Natural killer cell treated with Interleukin-12 subunit alpha and Interleukin-12 subunit beta and Interleukin-15 and Interleukin-18, amount 100 ng/mL, for 72 hours (primary cell): ENCODE measurements around the gene CSMD2. TPM values are rescaled to one million over a fixed set of nuclear protein-coding genes. Genes with fewer than 3 reads are reported as not detected.

ENCODE experiments used
- ATAC-seq, 2 donors: fragments of 150-1000 bp; cut with Tn5 transposase in 1 of 2; sonication (Bioruptor Pico), chemical (Tn5 transposase) in 1 of 2; 2 replicates each; pipeline ENCODE4 v1.10.0; 2021
- DNase-seq: peaks from one replicate; pipeline ENCODE4 v3.0.0; 2022; ENCODE audit warnings: low spot score
- H3K27ac Mint-ChIP-seq, 2 donors: 1 replicate in 1 of 2; 2 replicates in 1 of 2; pipeline ENCODE4 v1.8.0; 2022; ENCODE audit warnings: mixed read lengths in 2 of 2, mild to moderate bottlenecking in 1 of 2, moderate library complexity in 1 of 2
- H3K27me3 Mint-ChIP-seq, 2 donors: 1 replicate in 1 of 2; 2 replicates in 1 of 2; pipeline ENCODE4 v1.8.0; 2022; ENCODE audit warnings: mixed read lengths in 2 of 2
- H3K36me3 Mint-ChIP-seq: one replicate; pipeline ENCODE4 v1.8.0; 2022; ENCODE audit warnings: mixed read lengths
- H3K4me1 Mint-ChIP-seq, 2 donors: 1 replicate in 1 of 2; 2 replicates in 1 of 2; pipeline ENCODE4 v1.8.0; 2022; ENCODE audit warnings: low read depth in 2 of 2, mixed read lengths in 2 of 2, mild to moderate bottlenecking in 1 of 2
- H3K4me3 Mint-ChIP-seq: one replicate; pipeline ENCODE4 v1.8.0; 2022; ENCODE audit warnings: mixed read lengths
- H3K9me3 Mint-ChIP-seq: 2 replicates; pipeline ENCODE4 v1.8.0; 2022; ENCODE audit warnings: mixed read lengths
- total RNA-seq, 2 donors: library from RNA; stranded (reverse); gene quantifications; one replicate each; pipeline ENCODE4 v1.2.3, GENCODE V29; 2022

CSMD2 gene
- total RNA-seq, 2 donors from 2014 or later, result not detected

DNA sequence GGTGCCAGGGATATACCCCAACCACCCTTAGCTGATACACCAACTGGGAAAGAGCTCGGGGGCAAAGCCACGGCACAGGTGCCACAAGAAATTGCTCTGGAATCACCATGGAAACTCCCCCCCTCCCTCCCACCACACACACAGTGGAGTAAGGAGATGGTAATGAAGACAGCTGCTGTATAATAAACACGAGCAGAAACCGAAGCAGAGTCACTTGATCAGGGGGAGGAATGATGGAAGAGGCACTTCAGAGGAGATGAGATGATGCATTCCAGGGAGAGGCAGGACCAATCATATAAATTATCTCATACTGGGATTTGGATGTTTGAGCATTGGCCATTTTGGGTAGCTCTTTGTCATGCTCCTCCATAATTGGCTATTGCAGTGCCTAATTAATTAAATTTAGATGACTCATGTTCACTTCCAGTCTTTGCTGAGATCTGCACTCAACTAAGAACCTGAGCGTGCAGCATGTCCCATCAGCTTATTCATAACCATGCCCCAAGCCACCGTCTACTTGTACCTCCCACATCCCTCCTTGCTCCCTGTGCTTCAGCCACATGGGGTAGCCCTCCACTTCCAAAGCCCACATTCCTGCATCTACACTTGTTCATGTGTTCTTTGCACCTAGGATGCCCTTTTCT lies 503.1 kb downstream of the CSMD2 start:
- no peak for ATAC-seq
- Mint-ChIP-seq H3K36me3 (no peaks in the 10 kb centered on the region), H3K27me3 (peaks cover 20 to 32% of the 10 kb centered on the region in 2 donors), H3K27ac (no peak overlapping the region), H3K4me1 (no peaks in the 10 kb centered on the region), H3K9me3 (no peaks in the 10 kb centered on the region), H3K4me3 (no peak overlapping the region)
- no peak for DNase-seq

DNA sequence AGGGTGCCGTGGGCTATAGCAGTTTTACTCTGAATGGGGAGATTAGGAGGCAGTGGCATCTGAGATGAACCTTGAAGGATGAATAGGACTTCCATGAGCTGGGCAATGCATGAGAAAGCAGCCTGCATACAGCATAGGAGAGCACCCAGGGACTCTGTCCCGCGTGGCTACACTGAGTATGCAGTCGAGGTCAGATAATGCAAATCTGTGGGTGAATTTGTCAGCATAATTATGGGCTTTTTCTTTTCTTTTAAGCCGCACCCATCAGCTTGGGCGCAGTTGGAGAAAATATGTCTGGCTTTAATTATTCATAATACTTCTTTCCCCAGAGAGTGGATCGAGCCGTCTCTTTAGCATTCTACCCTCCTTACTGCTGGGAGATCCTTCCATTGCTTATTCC lies 504.1 kb downstream of the CSMD2 start:
- no peak for ATAC-seq
- Mint-ChIP-seq H3K27ac (no peak overlapping the region), H3K4me3 (no peak overlapping the region), H3K36me3 (no peaks in the 10 kb centered on the region), H3K27me3 (peaks cover 16 to 28% of the 10 kb centered on the region in 2 donors), H3K4me1 (no peaks in the 10 kb centered on the region), H3K9me3 (no peaks in the 10 kb centered on the region)
- DNase-seq, result no peak

DNA sequence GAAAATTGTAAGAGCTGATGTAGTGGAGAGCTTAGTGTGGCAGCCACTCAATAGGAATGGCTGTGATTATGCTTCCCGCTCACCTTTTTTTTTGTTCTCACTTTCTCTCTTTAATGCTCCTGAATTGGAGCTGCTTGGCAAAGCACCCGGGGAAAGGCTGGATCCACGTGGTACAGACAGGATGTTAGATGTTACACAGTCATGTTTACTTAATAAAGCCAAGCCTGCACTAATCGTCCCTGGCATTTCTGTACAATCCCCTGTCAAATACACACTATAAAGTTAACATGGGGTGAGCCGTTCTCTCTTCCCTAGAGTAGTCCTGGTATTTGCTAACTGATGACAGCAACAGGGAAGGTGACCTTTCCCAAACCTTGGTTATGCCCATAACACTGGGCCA lies 504.8 kb downstream of the CSMD2 start:
- no peaks in the 10 kb centered on the region for H3K9me3 Mint-ChIP-seq
- no peak for ATAC-seq
- no peak overlapping the region for H3K4me3 Mint-ChIP-seq
- DNase-seq, result no peak
- H3K4me1 Mint-ChIP-seq, result no peaks in the 10 kb centered on the region
- H3K27ac Mint-ChIP-seq, result no peak overlapping the region
- H3K36me3 Mint-ChIP-seq, result no peaks in the 10 kb centered on the region
- H3K27me3 Mint-ChIP-seq, result peaks cover 12 to 21% of the 10 kb centered on the region in 2 donors

GRCh38 chr1:33659641-33660040 lies 505.4 kb downstream of the CSMD2 start:
- Mint-ChIP-seq H3K4me3 (no peak overlapping the region), H3K27ac (no peak overlapping the region), H3K9me3 (no peaks in the 10 kb centered on the region), H3K4me1 (no peaks in the 10 kb centered on the region), H3K27me3 (peaks cover 12 to 21% of the 10 kb centered on the region in 2 donors), H3K36me3 (no peaks in the 10 kb centered on the region)
- ATAC-seq (no peak), DNase-seq (no peak)

- ATAC-seq, result no peak
- Mint-ChIP-seq H3K36me3 (no peaks in the 10 kb centered on the region), H3K9me3 (no peaks in the 10 kb centered on the region)
Observed at GRCh38 chr1:33657833-33658232, 507.2 kb downstream of the CSMD2 start.

GRCh38 chr1:33656467-33657005 lies 508.5 kb downstream of the CSMD2 start:
- H3K9me3 Mint-ChIP-seq, result no peaks in the 10 kb centered on the region
- peaks cover 8 to 15% of the 10 kb centered on the region in 2 donors for H3K27me3 Mint-ChIP-seq
- H3K27ac Mint-ChIP-seq, result no peak overlapping the region
- DNase-seq (no peak), ATAC-seq (no peak)
- H3K4me1 Mint-ChIP-seq, result no peaks in the 10 kb centered on the region
- no peaks in the 10 kb centered on the region for H3K36me3 Mint-ChIP-seq
- H3K4me3 Mint-ChIP-seq, result no peak overlapping the region

More at GRCh38 chr1:33657833-33658232, 507.2 kb downstream of the CSMD2 start:
- Mint-ChIP-seq H3K27ac (no peak overlapping the region), H3K4me1 (no peaks in the 10 kb centered on the region), H3K4me3 (no peak overlapping the region), H3K27me3 (peaks cover 12 to 21% of the 10 kb centered on the region in 2 donors)
- DNase-seq, result no peak

GRCh38 chr1:33655496-33655895 lies 509.5 kb downstream of the CSMD2 start:
- H3K4me1 Mint-ChIP-seq, result no peaks in the 10 kb centered on the region
- H3K36me3 Mint-ChIP-seq, result no peaks in the 10 kb centered on the region
- ATAC-seq, result no peak
- peaks cover 8 to 15% of the 10 kb centered on the region in 2 donors for H3K27me3 Mint-ChIP-seq
- H3K4me3 Mint-ChIP-seq, result no peak overlapping the region
- no peak overlapping the region for H3K27ac Mint-ChIP-seq
- no peak for DNase-seq
- no peaks in the 10 kb centered on the region for H3K9me3 Mint-ChIP-seq

DNA sequence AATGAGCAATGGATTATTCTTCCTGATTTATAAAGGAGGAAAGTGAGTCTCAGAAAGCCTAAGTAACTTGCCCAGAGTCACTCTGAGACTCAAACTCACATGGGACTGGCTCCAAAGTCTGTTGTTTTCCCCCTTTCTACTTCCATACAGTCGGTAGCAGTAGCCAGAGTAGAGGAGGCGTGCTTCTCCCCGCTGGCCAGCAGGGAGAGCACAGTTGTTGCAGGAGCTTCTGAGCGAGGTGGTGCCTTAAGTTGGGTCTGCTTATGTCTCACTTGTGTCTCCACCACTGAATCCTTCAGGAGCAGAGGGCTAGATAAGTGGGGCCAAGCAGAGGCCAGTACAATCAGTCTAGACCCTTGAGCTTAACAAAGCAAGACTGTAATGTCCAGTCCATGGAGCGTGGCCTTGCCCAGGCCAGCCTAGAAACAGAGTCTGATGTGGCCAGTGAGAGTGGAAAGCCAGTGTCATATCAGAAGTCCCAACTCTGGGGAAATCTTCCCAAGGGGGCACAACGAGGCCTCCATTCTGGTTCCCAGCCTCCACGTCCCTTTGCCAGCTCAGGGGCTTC lies 510.7 kb downstream of the CSMD2 start:
- ATAC-seq, result no peak
- no peak for DNase-seq
- Mint-ChIP-seq H3K27ac (no peak overlapping the region), H3K4me1 (no peaks in the 10 kb centered on the region), H3K4me3 (no peak overlapping the region), H3K9me3 (no peaks in the 10 kb centered on the region), H3K27me3 (peaks cover 8 to 15% of the 10 kb centered on the region in 2 donors), H3K36me3 (no peaks in the 10 kb centered on the region)

GRCh38 chr1:33653226-33653625 lies 511.8 kb downstream of the CSMD2 start:
- Mint-ChIP-seq H3K9me3 (no peaks in the 10 kb centered on the region), H3K4me3 (no peak overlapping the region), H3K36me3 (no peaks in the 10 kb centered on the region), H3K27me3 (peaks cover 4 to 9% of the 10 kb centered on the region in 2 donors), H3K4me1 (no peaks in the 10 kb centered on the region), H3K27ac (no peak overlapping the region)
- DNase-seq (no peak), ATAC-seq (no peak)

- H3K4me3 Mint-ChIP-seq, result no peak overlapping the region
- H3K27me3 Mint-ChIP-seq, result peaks cover 12 to 15% of the 10 kb centered on the region in 2 donors
- DNase-seq (no peak), ATAC-seq (no peak)
- no peaks in the 10 kb centered on the region for H3K36me3 Mint-ChIP-seq
- H3K4me1 Mint-ChIP-seq, result no peaks in the 10 kb centered on the region
- no peaks in the 10 kb centered on the region for H3K9me3 Mint-ChIP-seq
- no peak overlapping the region for H3K27ac Mint-ChIP-seq
Observed at GRCh38 chr1:33650708-33651107, 514.3 kb downstream of the CSMD2 start.

- H3K4me1 Mint-ChIP-seq, result no peaks in the 10 kb centered on the region
- no peaks in the 10 kb centered on the region for H3K36me3 Mint-ChIP-seq
- DNase-seq (no peak), ATAC-seq (no peak)
- H3K9me3 Mint-ChIP-seq, result no peaks in the 10 kb centered on the region
- H3K27me3 Mint-ChIP-seq, result peaks cover 13 to 17% of the 10 kb centered on the region in 2 donors
- no peak overlapping the region for H3K27ac Mint-ChIP-seq
- H3K4me3 Mint-ChIP-seq, result no peak overlapping the region
Observed at GRCh38 chr1:33649759-33650158, 515.3 kb downstream of the CSMD2 start.

DNA sequence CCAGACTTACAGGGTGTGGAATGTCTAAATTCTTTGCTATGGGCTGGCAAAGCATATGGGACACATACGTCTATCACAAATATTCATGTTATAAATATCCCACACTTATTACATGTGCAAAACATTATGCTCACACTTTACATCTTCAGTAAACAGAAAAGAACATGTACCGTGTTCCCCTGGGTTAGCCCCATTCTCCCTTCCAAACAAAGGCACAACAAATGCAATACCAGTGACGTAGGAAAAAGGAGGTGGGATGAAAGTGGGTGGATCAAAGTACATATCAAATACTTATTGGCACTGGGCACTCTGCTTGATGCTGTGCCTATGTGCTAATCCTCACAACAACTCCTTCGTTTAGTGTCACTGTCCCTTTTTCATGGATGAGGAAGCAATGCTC lies 521.8 kb downstream of the CSMD2 start:
- Mint-ChIP-seq H3K9me3 (no peaks in the 10 kb centered on the region), H3K27ac (no peak overlapping the region), H3K27me3 (peaks cover 35 to 62% of the 10 kb centered on the region in 2 donors), H3K4me3 (no peak overlapping the region), H3K36me3 (no peaks in the 10 kb centered on the region), H3K4me1 (no peaks in the 10 kb centered on the region)
- ATAC-seq (no peak), DNase-seq (no peak)

DNA sequence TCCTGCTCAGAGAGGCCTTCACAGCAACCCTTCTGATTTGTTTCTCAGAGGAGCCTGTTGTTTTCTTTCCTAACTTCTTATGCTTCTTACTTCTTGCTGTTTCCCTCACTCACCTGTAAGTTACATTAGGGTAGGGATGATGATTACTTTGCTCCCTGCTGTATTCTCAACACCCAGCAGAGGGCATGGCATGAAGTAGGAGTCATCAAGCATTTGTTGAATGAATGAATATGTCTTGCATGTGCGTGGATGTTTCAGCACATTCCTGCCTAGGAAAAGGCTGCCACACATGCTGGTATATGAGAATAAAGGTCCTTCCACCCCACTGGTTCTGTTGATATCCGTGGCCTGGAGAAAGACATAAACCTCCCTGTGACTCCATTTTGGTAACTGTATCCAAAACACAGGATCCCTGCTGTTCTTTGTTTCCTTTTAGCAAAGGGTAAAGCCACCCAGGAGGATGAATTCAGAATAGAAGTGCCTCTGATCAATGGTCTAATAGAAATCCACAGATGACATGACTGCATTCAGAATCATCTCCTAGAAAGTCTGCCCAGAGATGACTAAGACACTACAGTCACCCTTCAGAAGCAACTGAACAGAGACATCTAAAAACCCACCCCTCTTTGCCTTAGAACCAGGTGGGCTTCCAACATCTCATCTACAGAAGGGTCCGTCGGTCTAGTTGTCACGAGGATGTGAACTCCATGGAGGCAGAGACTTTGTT lies 523.8 kb downstream of the CSMD2 start:
- Mint-ChIP-seq H3K27me3 (peaks cover 34 to 60% of the 10 kb centered on the region in 2 donors), H3K4me1 (no peaks in the 10 kb centered on the region), H3K27ac (no peak overlapping the region), H3K4me3 (no peak overlapping the region), H3K36me3 (no peaks in the 10 kb centered on the region), H3K9me3 (no peaks in the 10 kb centered on the region)
- ATAC-seq, result no peak
- no peak for DNase-seq

- no peak overlapping the region for H3K4me3 Mint-ChIP-seq
- DNase-seq, result no peak
- H3K4me1 Mint-ChIP-seq, result no peaks in the 10 kb centered on the region
- H3K27ac Mint-ChIP-seq, result no peak overlapping the region
- H3K36me3 Mint-ChIP-seq, result no peaks in the 10 kb centered on the region
- H3K9me3 Mint-ChIP-seq, result no peaks in the 10 kb centered on the region
- ATAC-seq, result no peak
- peaks cover 29 to 54% of the 10 kb centered on the region in 2 donors for H3K27me3 Mint-ChIP-seq
Observed at GRCh38 chr1:33640114-33640660, 524.8 kb downstream of the CSMD2 start.
